Fibroblast of skin of left quadriceps (primary cell): ENCODE results near the gene LRRC37A3.
"Not testable (repeated sequence)": the region's sequence is repeated elsewhere in the genome, so short reads cannot be mapped to it uniquely, and the experiment has no call there.

Experiments
- DNase-seq, 2 experiments: peaks; one replicate each; pipeline ENCODE4 v3.0.0-alpha.2; 2013; ENCODE audit warnings: low read depth in 2 of 2

LRRC37A3 gene

DNA sequence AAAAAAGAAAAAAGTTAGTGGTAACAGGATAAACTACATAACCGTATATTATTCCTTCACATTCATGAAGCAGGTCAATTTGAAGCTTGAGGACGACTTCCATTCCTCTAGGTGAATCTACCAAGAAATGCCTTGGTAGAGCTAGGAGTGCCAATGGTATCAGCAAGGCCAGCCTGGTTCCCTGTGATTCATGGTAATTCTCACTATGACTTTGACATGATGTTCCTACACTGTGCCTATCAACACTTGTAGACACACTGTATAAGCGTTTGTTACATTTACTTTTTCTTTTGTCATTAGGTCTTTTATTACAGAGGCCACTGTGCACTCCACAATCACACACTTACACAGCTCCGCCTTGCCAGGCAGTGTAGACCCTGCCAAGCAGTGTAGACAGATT is 7.2 kb upstream of the LRRC37A3 start:
- DNase-seq = not testable (repeated sequence)

DNA sequence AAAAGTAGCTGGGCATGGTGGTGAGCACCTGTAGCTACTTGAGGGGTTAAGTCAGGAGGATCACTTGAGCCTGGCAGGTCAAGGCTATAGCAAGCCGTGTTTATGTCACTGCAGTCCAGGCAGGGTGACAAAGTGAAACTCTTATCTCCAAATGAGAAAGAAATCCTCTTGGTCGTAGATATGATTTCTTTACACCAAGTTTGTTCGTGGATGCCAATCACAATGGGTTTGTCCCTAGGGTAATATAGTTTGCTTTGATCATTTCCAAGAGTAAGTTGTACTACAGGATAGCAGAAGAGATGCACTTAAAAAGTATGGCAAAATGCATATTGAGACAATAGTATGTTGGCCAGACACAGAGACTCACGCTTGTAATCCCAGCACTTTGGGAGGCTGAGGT is 6.0 kb upstream of the LRRC37A3 start:
- DNase-seq = not testable (repeated sequence)

DNA sequence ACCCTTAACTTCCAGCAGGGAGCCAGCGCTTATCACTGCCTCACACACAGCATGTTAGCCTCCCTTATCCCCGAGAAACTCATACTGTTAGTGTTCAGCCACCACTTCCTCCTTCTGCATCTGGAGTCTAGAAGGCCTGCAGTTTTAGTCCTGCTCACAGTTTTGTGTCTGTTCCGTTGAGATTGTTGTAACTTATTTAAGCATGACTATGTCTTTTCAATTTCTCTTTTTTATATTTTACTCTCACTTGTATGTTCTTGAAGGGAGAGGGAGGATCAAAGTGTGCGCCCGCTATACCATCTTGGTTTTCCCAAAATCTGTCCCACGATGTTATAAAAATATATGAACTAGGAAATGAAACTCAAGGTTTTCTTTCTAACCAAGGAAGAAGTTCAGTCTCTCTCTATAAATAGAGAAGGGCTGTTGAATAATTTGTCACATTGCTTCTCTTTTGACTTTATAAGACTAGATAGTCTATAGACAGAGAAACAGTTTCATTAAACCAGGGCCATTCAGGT is 3.8 kb upstream of the LRRC37A3 start:
- not testable (repeated sequence) for DNase-seq

DNA sequence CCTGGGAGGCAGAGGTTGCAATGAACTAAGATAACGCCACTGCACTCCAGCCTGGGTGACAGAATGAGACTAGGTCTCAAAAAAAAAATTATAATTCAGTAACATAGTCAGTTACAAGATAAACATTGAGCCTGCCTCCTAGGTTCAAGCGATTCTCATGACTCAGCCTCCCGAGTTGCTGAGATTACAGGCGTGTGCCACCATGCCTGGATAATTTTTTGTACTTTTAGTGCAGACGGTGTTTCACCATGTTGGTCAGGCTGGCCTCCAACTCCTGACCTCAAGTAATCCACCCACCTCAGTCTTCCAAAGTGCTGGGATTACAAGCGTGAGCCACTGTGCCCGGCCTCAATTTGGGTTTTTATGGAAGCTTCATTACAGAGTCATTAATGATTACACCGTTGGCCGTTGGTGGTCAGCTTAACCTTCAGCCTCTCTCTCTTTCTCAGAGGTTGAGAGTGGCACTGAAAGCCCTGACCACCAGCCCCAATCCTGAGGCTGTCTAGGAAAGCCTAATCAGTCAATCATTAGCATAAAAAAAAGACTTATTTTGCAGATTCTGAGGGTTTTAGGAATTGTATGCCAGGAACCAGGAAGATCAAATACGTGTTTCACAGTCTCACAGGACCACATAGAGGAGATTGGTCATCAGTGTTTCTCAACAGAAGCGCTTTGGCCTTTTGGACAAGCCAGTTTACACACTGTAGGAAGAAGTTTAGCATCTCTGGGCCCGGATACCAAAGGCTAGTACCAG is 1.3 kb upstream of the LRRC37A3 start:
- DNase-seq = no peak

DNA sequence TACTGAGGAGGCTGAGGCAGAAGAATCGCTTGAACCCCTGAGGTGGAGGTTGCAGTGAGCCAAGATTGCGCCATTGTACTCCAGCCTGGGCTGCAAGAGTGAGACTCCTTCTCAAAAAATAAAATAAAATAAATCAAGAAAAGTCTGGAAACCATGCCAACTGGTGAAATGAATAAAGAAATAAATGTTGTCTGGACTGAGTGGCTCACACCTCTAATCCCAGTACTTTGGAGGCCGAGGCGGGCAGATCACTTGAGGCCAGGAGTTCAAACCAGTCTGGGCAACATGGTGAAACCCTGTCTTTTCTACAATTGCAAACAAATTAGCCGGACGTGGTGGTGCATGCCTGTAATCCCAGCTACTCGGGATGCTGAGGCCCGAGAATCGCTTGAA is 744 bp upstream of the LRRC37A3 start:
- no peak for DNase-seq

DNA sequence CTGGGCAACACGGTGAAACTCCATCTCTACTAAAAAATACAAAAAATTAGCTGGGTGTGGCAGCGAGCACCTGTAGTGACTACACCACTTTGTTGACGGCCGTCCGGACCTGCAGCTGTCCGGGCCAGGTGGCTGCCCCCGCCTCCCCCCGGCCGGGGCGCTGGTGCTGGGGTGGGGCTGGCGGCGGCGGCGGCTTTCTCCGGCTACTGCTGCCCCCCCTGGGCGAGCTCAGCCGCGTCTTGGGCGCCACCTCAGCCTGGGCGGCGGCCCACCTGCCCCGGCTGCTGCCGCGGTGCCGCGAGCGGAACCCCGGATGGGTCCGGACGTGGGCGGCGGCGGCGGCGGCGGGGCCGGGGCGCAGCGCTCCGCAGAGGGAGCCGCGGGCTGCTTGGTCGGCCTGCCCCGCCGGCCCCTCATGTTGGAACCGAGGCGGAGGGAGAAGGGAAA is 413 bp downstream of the LRRC37A3 start:
- not testable (repeated sequence) for DNase-seq

DNA sequence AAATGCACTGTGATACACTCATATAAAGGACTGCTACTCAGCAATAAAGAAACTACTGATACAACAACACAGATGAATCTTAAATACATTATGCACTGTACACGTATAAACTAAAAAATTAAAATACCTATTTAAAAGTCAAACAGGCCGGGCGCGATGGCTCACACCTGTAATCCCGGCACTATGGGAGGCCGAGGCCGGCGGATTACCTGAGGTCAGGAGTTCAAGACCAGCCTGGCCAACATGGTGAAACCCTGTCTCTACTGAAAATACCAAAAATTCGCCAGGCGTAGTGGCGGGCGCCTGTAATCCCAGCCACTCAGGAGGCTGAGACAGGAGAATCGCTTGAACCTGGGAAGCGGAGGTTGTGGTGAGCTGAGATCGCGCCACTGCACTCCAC is 1.7 kb downstream of the LRRC37A3 start:
- DNase-seq = not testable (repeated sequence)

DNA sequence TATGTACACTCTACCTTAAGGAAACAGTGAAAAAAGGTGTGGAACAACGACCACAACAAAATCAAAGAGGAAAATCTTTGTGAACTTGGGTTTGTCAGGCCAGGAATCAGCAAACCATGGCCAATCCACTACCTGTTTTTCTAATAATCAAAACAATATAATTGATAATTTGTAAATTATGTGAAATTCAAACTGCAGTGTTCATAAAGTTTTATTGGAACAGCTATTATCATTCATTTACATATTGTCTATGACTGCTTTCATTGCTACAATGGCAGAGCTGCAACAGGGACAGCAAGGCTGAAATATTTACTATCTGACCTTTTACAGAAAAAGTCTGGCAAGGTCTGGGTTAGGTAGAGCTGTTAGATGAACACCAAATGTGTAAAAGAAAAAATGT is 4.0 kb downstream of the LRRC37A3 start:
- not testable (repeated sequence) for DNase-seq

DNA sequence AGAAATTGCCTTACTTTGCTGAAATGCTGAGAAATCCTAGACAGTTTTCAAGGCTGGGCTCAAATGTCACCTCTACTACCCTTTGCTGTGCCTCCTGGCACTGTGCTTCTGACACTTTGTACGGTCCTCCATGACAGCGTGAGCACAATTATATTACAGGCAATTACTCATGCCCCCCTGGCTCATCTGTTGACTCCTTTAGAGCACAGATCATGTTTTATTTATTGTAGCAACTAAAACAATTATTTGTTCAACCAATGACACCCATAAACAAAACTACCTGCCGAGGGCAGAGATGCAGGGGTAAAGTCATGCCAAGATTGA is 9.1 kb downstream of the LRRC37A3 start:
- DNase-seq = not testable (repeated sequence)

DNA sequence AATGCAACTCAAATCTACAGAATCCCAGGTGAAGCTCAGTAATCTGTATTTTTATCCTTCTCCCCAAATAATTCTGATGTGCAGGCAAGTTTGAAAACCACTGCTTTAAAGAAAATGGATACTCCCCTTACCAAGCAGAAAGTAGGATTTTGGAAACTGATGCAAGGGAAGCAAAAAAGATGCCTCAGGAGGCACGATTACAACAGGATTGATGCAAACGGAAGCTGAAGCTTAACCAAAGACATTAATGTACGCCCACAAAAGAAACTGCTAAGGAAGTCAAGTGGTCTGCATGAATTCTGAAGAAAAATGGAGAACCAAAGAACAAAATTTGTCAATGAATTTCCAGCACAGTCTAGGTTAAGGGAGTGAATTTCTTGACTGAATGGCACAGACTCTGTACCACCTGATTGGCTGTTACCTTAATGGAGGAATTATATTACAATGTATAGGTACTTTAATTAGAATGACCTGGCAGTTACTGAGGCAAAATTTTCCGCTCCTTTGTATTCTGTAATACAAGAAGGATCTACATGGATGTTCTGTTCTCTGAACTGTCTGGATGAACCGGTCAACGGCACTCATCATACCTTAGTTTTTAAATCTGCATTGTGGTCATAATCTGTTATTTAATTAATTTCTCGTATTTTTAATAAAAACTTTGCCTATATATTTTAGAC is 9.6 kb downstream of the LRRC37A3 start:
- not testable (repeated sequence) for DNase-seq

DNA sequence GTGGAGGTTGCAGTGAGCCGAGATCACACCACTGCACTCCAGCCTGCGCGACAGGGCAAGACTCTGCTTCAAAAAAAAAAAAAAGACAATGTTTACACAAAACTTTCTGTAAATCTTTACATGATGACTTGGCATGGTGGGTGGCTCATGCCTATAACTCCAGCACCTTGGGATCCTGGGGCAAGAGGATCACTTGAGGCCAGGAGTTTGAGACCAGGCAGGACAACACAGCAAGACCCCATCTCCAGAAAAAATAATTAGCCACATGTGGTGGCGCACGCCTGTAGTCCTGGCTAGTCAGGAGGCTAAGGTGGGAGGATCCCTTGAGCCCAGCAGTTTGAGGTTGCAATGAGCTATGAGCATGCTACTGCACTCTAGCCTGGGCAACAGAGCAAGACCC is 15.2 kb downstream of the LRRC37A3 start:
- not testable (repeated sequence) for DNase-seq

DNA sequence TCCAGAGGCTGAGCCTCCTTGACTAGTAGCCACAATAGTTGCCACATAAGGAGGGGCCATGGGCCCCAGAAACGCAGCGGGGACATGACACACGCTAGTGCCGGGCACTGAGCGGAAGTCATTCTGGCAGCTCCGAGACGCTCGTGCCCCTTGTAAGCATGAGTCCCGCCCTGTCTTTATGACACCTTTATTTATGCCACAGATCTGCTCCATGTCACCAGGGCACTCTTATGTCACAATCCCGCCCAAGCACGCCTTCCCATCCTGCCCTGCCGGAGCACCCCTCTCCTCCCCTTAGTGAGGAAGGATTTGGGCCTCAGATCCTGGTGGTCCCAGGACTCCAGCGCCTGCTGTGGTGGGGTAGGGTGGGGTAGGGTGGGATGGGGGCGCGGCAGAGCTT is 22.1 kb downstream of the LRRC37A3 start:
- DNase-seq = not testable (repeated sequence)

DNA sequence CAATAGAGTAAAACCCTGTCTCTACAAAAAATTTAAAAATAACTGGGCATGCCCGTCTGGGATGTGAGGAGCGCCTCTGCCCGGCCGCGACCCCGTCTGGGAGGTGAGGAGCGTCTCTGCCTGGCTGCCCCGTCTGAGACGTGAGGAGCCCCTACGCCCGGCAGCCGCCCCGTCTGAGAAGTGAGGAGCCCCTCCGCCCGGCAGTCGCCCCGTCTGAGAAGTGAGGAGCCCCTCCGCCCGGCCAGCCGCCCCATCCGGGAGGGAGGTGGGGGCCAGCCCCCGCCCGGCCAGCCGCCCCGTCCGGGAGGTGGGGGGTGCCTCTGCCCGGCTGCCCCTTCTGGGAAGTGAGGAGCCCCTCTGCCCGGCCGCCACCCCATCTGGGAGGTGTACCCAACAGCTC is 45.1 kb downstream of the LRRC37A3 start:
- DNase-seq = not testable (repeated sequence)

DNA sequence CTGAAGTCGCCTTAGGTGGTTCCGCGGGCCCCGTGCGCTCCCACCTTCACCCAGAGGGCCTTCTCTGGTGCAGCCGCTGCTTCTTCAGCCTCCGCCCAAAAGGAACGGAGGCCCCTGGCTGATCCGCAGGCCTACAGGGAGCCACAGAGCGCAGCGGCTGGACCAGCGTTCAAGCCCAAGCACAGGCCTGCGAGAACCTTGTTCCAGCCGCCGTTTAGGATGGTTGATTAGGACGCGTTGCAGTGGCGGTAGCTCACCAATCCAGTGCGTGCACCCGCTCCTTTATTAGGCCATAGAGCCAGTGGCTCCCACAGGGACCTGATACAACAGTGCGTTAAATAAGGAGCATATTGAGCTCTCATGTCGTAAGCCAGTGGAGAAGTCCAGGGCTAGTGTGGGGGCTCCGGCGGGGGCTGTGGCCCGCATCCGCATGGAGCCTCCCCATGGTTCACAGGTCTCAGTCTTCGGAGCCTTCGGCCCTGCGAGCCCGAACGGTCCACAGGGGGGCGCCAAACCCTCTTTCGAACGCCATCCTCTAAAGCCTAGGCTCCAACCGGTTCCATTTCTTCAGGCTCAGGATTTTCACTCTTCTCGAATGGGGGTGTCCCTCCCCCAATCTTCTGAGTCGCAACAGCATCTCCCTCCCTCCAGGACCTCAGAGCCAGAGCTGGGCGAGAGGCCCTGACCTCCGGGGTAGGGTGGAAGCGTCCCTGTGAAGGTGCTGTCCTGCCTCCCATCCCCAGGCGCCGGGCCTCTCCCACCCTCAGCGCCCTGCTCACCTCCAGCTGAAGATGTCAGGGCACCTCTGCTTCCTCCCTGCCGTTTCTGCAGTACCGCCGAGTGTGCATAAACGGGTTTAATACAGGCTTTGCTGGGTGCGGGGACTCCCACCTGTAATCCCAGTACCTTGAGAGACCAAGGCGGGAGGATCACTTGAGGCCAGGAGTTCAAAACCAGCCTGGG is 71.5 kb downstream of the LRRC37A3 start:
- DNase-seq = not testable (repeated sequence)

DNA sequence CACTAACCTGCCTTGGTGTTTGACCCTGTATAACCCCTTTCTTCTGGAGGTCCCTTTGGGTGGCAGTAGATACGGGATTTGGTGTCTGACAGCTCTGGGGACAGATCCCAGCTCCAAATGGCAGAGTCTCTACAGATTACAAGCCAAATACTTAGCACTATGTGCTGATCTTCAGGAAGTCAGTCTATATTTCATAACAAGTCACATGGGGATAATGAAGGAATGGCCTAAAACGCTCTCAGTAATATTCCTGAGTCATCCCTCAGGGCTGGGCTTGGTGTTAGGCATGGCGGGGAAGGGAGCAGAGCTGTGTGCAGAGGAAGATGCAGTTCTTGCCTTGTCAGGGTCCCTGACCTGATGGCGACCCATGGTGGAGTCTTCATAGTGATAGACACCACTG is 72.4 kb downstream of the LRRC37A3 start:
- peak in 1 of 2 experiments; percentile 1 for DNase-seq

DNA sequence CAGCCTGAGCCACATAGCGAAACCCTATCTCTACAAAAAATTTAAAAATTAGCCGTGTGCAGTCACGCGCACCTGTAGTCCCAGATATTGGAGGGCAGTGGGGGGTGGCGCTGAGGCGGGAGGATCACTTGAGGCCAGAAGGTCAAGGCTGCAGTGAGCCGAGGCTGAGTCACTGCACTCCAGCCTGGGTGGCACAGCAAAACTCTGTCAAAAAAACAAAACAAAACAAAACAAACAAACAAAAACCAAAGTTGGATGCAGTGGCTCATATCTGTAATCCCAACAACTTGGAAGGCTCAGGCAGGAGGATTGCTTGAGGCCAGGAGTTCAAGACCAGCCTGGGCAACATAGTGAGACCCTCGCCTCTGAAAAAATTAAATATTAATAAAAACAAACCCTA is 75.4 kb downstream of the LRRC37A3 start:
- not testable (repeated sequence) for DNase-seq

DNA sequence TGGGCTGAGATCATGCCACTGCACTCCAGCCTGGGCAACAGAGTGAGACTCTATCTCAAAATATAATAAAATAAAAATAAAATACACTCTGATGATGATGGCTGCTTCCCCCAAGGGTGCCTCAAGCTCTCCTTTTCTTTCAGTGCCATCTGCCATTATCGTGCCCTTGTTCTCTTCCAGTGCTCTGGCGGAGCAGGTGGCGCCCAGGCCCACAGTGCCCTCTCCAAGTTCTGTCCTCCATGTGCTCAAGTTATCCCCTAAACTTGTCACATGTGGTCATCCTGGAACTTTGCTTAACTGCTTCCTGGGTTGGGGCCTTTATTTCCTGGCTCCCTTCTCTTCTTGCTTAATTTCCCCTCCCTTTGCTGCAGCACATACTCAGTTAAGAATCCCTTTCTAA is 76.4 kb downstream of the LRRC37A3 start:
- not testable (repeated sequence) for DNase-seq

DNA sequence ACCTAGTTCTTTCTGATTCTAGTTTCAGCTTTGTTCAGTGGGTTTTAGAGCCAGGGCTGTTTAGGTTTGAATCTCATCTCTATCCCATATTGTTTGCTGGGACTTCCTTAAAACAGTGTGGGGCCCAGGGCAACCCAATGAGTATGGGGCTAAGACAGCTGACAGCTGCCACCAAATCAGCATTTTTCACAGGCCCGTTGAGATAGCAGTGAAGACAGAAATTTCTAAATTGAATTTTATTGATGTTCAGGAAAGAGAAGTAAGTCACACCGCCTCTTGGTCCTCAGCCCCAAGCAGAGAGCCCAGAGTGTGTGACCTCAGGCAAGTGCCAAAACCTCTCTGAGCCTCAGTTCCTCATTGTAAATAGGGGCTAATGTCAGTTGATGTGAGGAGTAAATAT is 78.3 kb downstream of the LRRC37A3 start:
- DNase-seq = not testable (repeated sequence)

DNA sequence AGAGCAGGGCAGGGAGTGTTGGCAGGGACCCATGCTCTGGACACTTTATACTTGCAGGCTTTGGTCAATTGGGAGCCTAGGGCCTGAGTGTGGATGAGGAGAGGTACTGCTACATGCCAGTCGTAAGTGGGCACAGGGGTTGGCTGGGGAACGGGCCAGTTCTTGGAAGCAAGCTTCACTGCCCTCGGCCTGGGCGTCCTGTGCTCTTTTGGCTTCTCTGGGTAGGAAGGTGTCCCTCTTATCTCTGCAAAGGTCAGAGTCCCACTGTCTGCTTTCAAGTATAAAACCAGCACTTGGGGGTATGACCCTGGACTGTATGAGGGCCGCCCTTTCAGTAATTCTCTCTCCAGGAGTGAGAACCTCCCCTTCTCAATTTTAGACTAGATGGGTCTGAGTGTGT is 80.8 kb downstream of the LRRC37A3 start:
- not testable (repeated sequence) for DNase-seq

DNA sequence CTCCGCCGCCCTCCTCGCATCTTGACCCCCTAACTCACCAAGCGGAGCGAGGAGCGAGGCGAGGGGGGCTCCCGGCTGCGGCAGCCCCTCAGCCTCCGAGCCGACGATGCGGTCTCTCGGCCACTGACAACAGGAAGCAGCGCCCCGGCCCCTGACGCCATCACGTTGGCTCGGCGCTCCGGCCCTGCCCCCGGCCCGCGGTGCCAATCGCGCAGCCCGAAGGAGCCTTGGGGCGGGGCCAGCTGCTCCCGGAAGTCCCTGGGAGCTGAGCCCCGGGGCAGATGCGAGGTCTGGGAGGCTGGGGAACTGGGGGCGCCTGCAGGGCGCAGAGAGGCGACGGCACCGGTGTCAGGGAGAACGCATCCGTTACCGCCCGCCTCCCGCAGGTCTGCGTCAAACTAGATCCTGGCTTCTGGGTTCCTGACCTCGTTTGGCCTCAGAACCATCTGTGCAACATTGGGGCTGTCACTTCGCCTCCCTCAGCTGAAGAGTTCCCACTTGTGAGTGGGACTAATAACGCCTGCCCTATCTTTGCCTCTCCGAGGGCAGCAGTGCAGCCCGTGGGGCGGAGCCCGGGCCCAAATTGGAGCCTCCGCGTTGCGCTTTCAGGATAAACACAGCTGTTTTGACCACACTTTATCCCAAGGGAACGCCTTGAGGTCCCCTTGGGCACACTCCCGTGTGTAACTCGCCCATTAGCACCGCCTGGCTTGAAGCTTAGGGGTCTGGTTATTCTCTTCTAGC is 82.1 kb downstream of the LRRC37A3 start:
- peak; percentile 24 to 30 for DNase-seq

DNA sequence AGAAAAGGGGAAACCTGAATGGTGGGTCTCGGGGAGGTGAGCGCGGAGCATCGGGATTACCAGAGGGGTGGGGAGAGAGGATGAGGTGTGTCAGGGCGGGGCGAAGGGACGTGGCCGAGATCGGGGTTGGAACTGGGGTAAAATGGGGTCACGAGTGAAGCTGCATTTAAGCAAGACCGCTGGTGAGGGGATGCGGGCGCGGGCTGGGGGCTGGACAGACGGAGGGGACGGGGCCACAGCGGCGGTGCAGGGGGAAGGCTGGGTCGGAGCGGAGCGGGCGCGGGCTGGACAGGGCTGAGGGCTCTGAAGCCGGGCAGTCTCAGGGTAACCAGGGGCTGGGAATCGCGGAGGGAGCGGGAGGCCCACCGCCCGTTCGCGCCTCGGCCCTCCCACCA is 82.7 kb downstream of the LRRC37A3 start:
- not testable (repeated sequence) for DNase-seq
